Endodermal cell (in vitro differentiated cells): ENCODE data around the gene EDC4. TPM values are rescaled to one million over a fixed set of nuclear protein-coding genes. Genes with fewer than 3 reads are reported as not detected.

Experiments used
- DNase-seq: peaks from one replicate; pipeline ENCODE4 v3.0.0-alpha.2; 2017
- H3K27ac ChIP-seq: 2 replicates; pipeline ENCODE4 v1.5.1; 2013; ENCODE audit warnings: mild to moderate bottlenecking, low read depth, low read length, moderate library complexity
- H3K27me3 ChIP-seq: 2 replicates; pipeline ENCODE4 v1.6.1; 2013; ENCODE audit warnings: mild to moderate bottlenecking, low read length, moderate library complexity; ENCODE audit not compliant: insufficient read depth, control insufficient read depth, poor library complexity, severe bottlenecking
- H3K36me3 ChIP-seq: 2 replicates; pipeline ENCODE4 v1.7.0; 2013; ENCODE audit warnings: mild to moderate bottlenecking, low read length, moderate library complexity; ENCODE audit not compliant: control insufficient read depth, insufficient read depth
- H3K4me1 ChIP-seq: one replicate; pipeline ENCODE4 v1.7.0; 2013; ENCODE audit warnings: low read length; ENCODE audit not compliant: control insufficient read depth, insufficient read depth
- H3K4me3 ChIP-seq: 2 replicates; pipeline ENCODE4 v1.5.1; 2013; ENCODE audit warnings: mild to moderate bottlenecking, low read length, moderate library complexity
- H3K9ac ChIP-seq: 2 replicates; pipeline ENCODE4 v1.6.1; 2013; ENCODE audit warnings: mild to moderate bottlenecking, low read length, moderate library complexity; ENCODE audit not compliant: poor library complexity, severe bottlenecking; ENCODE audit errors: extremely low read depth
- H3K9me3 ChIP-seq: 2 replicates; pipeline ENCODE4 v1.6.1; 2013; ENCODE audit warnings: mild to moderate bottlenecking, low read length, moderate library complexity; ENCODE audit not compliant: control insufficient read depth
- H3K27ac Mint-ChIP-seq: 2 replicates; pipeline ENCODE4 v1.8.0; 2020; ENCODE audit warnings: mixed read lengths
- H3K27me3 Mint-ChIP-seq: 2 replicates; pipeline ENCODE4 v1.8.0; 2021; ENCODE audit warnings: mild to moderate bottlenecking, mixed read lengths; ENCODE audit not compliant: insufficient read depth
- H3K36me3 Mint-ChIP-seq: 2 replicates; pipeline ENCODE4 v1.8.0; 2020; ENCODE audit warnings: low read depth, mixed read lengths
- H3K4me1 Mint-ChIP-seq: 2 replicates; pipeline ENCODE4 v1.8.0; 2020; ENCODE audit warnings: mixed read lengths
- H3K4me3 Mint-ChIP-seq: 2 replicates; pipeline ENCODE4 v1.8.0; 2020; ENCODE audit warnings: mild to moderate bottlenecking, moderate library complexity, mixed read lengths
- H3K9me3 Mint-ChIP-seq: 2 replicates; pipeline ENCODE4 v1.8.0; 2020; ENCODE audit warnings: mild to moderate bottlenecking, mixed read lengths
- CTCF ChIP-seq: fragments of 200-600 bp; sonication (generic); conservative IDR thresholded peaks from 2 replicates; pipeline ENCODE4 v1.5.0; 2021; ENCODE audit warnings: antibody characterized with exemption, mild to moderate bottlenecking
- WGBS, 2 experiments: methylation state at CpG; one replicate each; pipeline versions ENCODE4 v1.1.5 to v1.1.7; 2013; ENCODE audit warnings: missing lambda C conversion rate in 2 of 2, mixed read lengths in 1 of 2; ENCODE audit not compliant: insufficient coverage in 1 of 2, insufficient read length in 1 of 2; 5-methylcytosine and 5-hydroxymethylcytosine counted together
- total RNA-seq, 2 donors: library from RNA; stranded (reverse); fragmentation: NEBNext Ultra II Directional in 1 of 2; extraction: Animal tissue kit (Norgen Biotek cat#: 25700) in 1 of 2; gene quantifications; 2 replicates in 1 of 2; 3 replicates in 1 of 2; pipeline ENCODE4 v1.2.1, GENCODE V29; 2021

EDC4 gene
- total RNA-seq, 2 donors from 2014 or later: 69.2 to 74.3 TPM

- H3K4me1 Mint-ChIP-seq: peaks cover 16% of the 10 kb centered on the region
- Histone ChIP-seq H3K4me3 (no peak overlapping the region), H3K27me3 (no peaks in the 10 kb centered on the region), H3K4me1 (peaks cover 5% of the 10 kb centered on the region), H3K36me3 (peaks cover 41% of the 10 kb centered on the region), H3K9me3 (no peaks in the 10 kb centered on the region), H3K27ac (no peak overlapping the region), H3K9ac (no peak overlapping the region)
- H3K4me3 Mint-ChIP-seq: peak overlapping the region; percentile 42
- peaks cover 23% of the 10 kb centered on the region for H3K36me3 Mint-ChIP-seq
- DNase-seq: peak; percentile 56
- no peaks in the 10 kb centered on the region for H3K9me3 Mint-ChIP-seq
- H3K27me3 Mint-ChIP-seq: no peaks in the 10 kb centered on the region
- 90 to 100% methylated on average over 2 to 12 of the region's 12 CpGs for WGBS, 2 experiments
- TF ChIP-seq CTCF: no peak
- H3K27ac Mint-ChIP-seq: peak overlapping the region; percentile 44
Measured at GRCh38 chr16:67885545-67885944, 12.7 kb downstream of the EDC4 start.

- Mint-ChIP-seq H3K27me3 (no peaks in the 10 kb centered on the region), H3K9me3 (no peaks in the 10 kb centered on the region), H3K27ac (peak overlapping the region; percentile 78), H3K36me3 (peaks cover 22% of the 10 kb centered on the region), H3K4me3 (peak overlapping the region; percentile 42), H3K4me1 (peaks cover 16% of the 10 kb centered on the region)
- Histone ChIP-seq H3K9me3 (no peaks in the 10 kb centered on the region), H3K9ac (no peak overlapping the region), H3K36me3 (peaks cover 36% of the 10 kb centered on the region), H3K27me3 (no peaks in the 10 kb centered on the region), H3K27ac (no peak overlapping the region), H3K4me1 (peaks cover 5% of the 10 kb centered on the region), H3K4me3 (no peak overlapping the region)
- WGBS, 2 experiments: 94 to 95% methylated on average over 15 to 19 of the region's 19 CpGs
- DNase-seq: no peak
- no peak for TF ChIP-seq CTCF
Measured at GRCh38 chr16:67885976-67886375, 13.1 kb downstream of the EDC4 start.

GRCh38 chr16:67886387-67886786, 13.5 kb downstream of the EDC4 start:
- H3K9ac ChIP-seq: no peak overlapping the region
- peaks cover 32% of the 10 kb centered on the region for H3K36me3 ChIP-seq
- H3K27me3 ChIP-seq: no peaks in the 10 kb centered on the region
- Mint-ChIP-seq H3K27ac (peak overlapping the region; percentile 78), H3K36me3 (peaks cover 20% of the 10 kb centered on the region), H3K27me3 (no peaks in the 10 kb centered on the region), H3K4me3 (no peak overlapping the region), H3K4me1 (peaks cover 16% of the 10 kb centered on the region), H3K9me3 (no peaks in the 10 kb centered on the region)
- peak; percentile 35 for TF ChIP-seq CTCF
- H3K4me3 ChIP-seq: no peak overlapping the region
- 92 to 95% methylated on average over 4 to 5 of the region's 5 CpGs for WGBS, 2 experiments
- no peaks in the 10 kb centered on the region for H3K9me3 ChIP-seq
- H3K27ac ChIP-seq: no peak overlapping the region
- peak; percentile 68 for DNase-seq
- peaks cover 5% of the 10 kb centered on the region for H3K4me1 ChIP-seq
